Parathyroid adenoma (tissue), 2 donors: Measurements from ENCODE around the gene TCAIM.

Experiments used
- H2AFZ ChIP-seq: fragments of 300-600 bp; sonication (generic); one replicate; pipeline ENCODE4 v1.7.0; 2017; ENCODE audit warnings: antibody characterized with exemption, mild to moderate bottlenecking
- H3K27ac ChIP-seq: fragments of 300-600 bp; sonication (generic); one replicate; pipeline ENCODE4 v1.7.0; 2017
- H3K27me3 ChIP-seq: fragments of 300-600 bp; sonication (generic); one replicate; pipeline ENCODE4 v1.7.0; 2017; ENCODE audit warnings: low read length; ENCODE audit not compliant: control insufficient read depth, insufficient read depth
- H3K36me3 ChIP-seq: fragments of 300-600 bp; sonication (generic); one replicate; pipeline ENCODE4 v1.7.0; 2017; ENCODE audit warnings: low read length; ENCODE audit not compliant: control insufficient read depth, insufficient read depth
- H3K4me1 ChIP-seq: fragments of 300-600 bp; sonication (generic); one replicate; pipeline ENCODE4 v1.7.0; 2017; ENCODE audit warnings: control low read depth
- H3K4me2 ChIP-seq: fragments of 300-600 bp; sonication (generic); one replicate; pipeline ENCODE4 v1.7.0; 2017; ENCODE audit warnings: low read length
- H3K4me3 ChIP-seq: fragments of 300-600 bp; sonication (generic); one replicate; pipeline ENCODE4 v1.7.0; 2017; ENCODE audit warnings: low read depth, low read length
- H3K79me2 ChIP-seq: fragments of 300-600 bp; sonication (generic); one replicate; pipeline ENCODE4 v1.7.0; 2017; ENCODE audit warnings: control low read depth
- H3K9ac ChIP-seq: fragments of 300-600 bp; sonication (generic); one replicate; pipeline ENCODE4 v1.7.0; 2017; ENCODE audit warnings: mild to moderate bottlenecking
- H3K9me3 ChIP-seq: fragments of 300-600 bp; sonication (generic); one replicate; pipeline ENCODE4 v1.7.0; 2017; ENCODE audit warnings: low read length; ENCODE audit not compliant: control insufficient read depth
- TF ChIP-seq, protein P1 (sequence below): fragments of 300-600 bp; sonication (generic); IDR thresholded peaks from one replicate; pipeline ENCODE4 v1.7.0; 2017; ENCODE audit warnings: antibody characterized with exemption, mild to moderate bottlenecking
- donor health status: primary hyperparathyroidism.

The TCAIM gene

DNA sequence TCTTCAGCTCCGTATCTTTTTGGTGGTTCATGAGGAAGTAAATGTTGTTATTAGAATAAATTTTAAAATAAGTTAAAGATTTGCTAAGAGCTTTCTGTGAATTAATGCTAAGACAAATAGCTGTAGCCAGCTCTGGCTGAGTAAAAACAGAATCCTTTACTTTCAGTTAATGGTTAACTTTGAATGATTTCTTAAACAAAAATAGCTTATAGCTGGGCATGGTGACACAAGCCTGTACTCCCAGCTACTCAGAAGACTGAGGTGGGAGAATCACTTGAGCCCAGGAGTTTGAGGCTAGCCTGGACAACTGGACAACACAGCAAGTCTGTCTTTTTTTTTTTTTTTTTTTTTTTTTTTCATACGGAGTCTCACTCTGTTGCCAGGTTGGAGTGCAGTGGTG lies 25.0 kb downstream of the TCAIM start:
- Histone ChIP-seq H3K36me3 (no peaks in the 10 kb centered on the region), H3K27ac (no peak overlapping the region), H3K9ac (no peak overlapping the region), H3K4me2 (no peak overlapping the region), H3K9me3 (no peaks in the 10 kb centered on the region), H3K4me3 (no peak overlapping the region), H3K27me3 (no peaks in the 10 kb centered on the region), H3K4me1 (no peaks in the 10 kb centered on the region), H2AFZ (no peak overlapping the region), H3K79me2 (no peaks in the 10 kb centered on the region)
- TF ChIP-seq, protein P1, sequence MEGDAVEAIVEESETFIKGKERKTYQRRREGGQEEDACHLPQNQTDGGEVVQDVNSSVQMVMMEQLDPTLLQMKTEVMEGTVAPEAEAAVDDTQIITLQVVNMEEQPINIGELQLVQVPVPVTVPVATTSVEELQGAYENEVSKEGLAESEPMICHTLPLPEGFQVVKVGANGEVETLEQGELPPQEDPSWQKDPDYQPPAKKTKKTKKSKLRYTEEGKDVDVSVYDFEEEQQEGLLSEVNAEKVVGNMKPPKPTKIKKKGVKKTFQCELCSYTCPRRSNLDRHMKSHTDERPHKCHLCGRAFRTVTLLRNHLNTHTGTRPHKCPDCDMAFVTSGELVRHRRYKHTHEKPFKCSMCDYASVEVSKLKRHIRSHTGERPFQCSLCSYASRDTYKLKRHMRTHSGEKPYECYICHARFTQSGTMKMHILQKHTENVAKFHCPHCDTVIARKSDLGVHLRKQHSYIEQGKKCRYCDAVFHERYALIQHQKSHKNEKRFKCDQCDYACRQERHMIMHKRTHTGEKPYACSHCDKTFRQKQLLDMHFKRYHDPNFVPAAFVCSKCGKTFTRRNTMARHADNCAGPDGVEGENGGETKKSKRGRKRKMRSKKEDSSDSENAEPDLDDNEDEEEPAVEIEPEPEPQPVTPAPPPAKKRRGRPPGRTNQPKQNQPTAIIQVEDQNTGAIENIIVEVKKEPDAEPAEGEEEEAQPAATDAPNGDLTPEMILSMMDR = no peak

DNA sequence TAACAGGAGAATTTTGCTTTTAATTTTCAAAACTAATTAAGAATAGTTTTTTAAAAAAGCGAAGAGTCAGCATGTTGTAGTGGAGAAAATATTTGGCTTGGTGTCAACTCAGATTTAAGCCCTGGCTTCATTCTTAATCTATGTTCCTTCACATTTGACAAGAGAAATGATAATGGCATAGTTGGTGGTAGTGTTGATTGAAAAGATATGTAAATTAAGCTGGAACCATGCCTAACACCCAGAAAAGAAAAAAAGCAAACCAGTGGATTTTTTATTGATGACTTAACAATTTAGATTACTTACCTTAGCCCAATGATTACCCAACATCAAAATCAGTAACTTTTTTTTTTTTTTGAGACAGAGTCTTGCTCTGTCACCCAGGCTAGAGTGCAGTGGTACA lies 27.4 kb downstream of the TCAIM start:
- H3K27me3 ChIP-seq = no peaks in the 10 kb centered on the region
- no peak overlapping the region for H3K4me3 ChIP-seq
- no peaks in the 10 kb centered on the region for H3K9me3 ChIP-seq
- TF ChIP-seq, protein P1 = no peak
- H3K79me2 ChIP-seq = no peaks in the 10 kb centered on the region
- no peak overlapping the region for H2AFZ ChIP-seq
- no peak overlapping the region for H3K4me2 ChIP-seq
- no peak overlapping the region for H3K9ac ChIP-seq
- no peaks in the 10 kb centered on the region for H3K36me3 ChIP-seq
- H3K27ac ChIP-seq = no peak overlapping the region
- H3K4me1 ChIP-seq = no peaks in the 10 kb centered on the region

DNA sequence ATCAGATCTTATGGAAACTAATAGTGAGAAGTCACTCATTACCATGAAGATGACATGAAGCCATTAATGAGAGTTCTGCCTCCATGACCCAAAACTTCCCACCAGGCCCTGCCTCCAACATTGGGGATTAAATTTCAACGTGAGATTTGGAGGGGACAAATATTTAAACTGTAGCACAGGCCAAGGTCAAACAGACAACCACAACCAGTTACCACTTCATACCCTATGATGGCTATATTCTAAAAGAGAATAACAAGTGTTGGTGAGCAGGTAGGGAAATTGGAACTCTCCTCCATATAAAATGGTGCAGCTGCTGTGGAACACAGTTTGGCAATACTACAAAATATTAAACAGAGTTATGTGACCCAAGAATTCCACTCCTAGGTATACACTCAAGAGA lies 36.9 kb downstream of the TCAIM start:
- H3K9ac ChIP-seq = no peak overlapping the region
- H3K79me2 ChIP-seq = no peaks in the 10 kb centered on the region
- H3K4me3 ChIP-seq = no peak overlapping the region
- H3K4me1 ChIP-seq = no peaks in the 10 kb centered on the region
- H3K36me3 ChIP-seq = no peaks in the 10 kb centered on the region
- H3K27me3 ChIP-seq = no peaks in the 10 kb centered on the region
- TF ChIP-seq, protein P1 = no peak
- H3K9me3 ChIP-seq = no peaks in the 10 kb centered on the region
- H2AFZ ChIP-seq = no peak overlapping the region
- no peak overlapping the region for H3K4me2 ChIP-seq
- no peak overlapping the region for H3K27ac ChIP-seq

DNA sequence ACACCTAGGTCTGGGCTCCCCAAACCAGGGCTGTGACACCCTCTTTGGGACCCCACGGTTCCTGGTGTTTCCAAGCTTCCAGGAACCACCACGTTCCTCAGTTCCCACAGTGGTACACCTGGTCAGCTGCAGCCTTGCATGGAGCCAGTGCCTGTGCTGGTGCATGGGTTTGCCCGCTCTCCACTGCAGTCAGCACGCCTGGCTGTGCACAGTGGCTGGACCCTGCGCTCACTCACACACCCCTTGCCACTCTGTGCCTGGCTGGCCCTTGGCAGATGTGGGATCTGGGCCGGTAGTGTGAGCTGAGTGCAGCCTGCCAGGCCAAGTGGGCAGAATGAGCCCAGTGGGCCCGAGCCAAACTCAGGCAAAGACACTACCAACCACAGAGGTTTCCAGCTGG lies 48.8 kb downstream of the TCAIM start:
- Histone ChIP-seq H3K9me3 (no peaks in the 10 kb centered on the region), H3K36me3 (no peaks in the 10 kb centered on the region), H2AFZ (no peak overlapping the region), H3K27me3 (no peaks in the 10 kb centered on the region), H3K4me3 (no peak overlapping the region), H3K4me2 (no peak overlapping the region), H3K9ac (no peak overlapping the region), H3K27ac (no peak overlapping the region), H3K79me2 (no peaks in the 10 kb centered on the region), H3K4me1 (no peaks in the 10 kb centered on the region)
- TF ChIP-seq, protein P1 = no peak

- no peak overlapping the region for H2AFZ ChIP-seq
- H3K36me3 ChIP-seq = no peaks in the 10 kb centered on the region
- no peaks in the 10 kb centered on the region for H3K4me1 ChIP-seq
- H3K27ac ChIP-seq = no peak overlapping the region
- TF ChIP-seq, protein P1 = no peak
- H3K79me2 ChIP-seq = no peaks in the 10 kb centered on the region
- no peak overlapping the region for H3K4me2 ChIP-seq
- no peaks in the 10 kb centered on the region for H3K27me3 ChIP-seq
- H3K9ac ChIP-seq = no peak overlapping the region
- no peaks in the 10 kb centered on the region for H3K9me3 ChIP-seq
- no peak overlapping the region for H3K4me3 ChIP-seq
These were observed 53.9 kb downstream of the TCAIM start for GRCh38 chr3:44392489-44392888.
